A549 (cell line): ENCODE measurements around the gene GPX6. TPM values are rescaled to one million over a fixed set of nuclear protein-coding genes. Genes with fewer than 3 reads are reported as not detected.
"Not testable (repeated sequence)": the region's sequence is repeated elsewhere in the genome, so short reads cannot be mapped to it uniquely, and the experiment has no call there.

Experiments used
- ATAC-seq, 2 experiments: fragments of 200-7000 bp in 1 of 2; fragments of >200 bp in 1 of 2; cut with Nextera tagmentation in 1 of 2; cut with Tn5 transposase in 1 of 2; 3 replicates each; pipeline versions ENCODE4 v1.8.0 to v1.9.1; 2018 to 2020; ENCODE audit warnings: mild to moderate bottlenecking in 1 of 2, moderate library complexity in 1 of 2
- CTCF ChIA-PET: fragments of 300-600 bp; sonication (Branson Sonifier 250); formaldehyde crosslinking; extraction: SDS; loops from one replicate; lab custom pipeline; 2021; ENCODE audit warnings: antibody characterized with exemption, inconsistent platforms; lab: Yijun Ruan, JAX
- POLR2A ChIA-PET: fragments of 350-600 bp; formaldehyde crosslinking; extraction: SDS; loops from one replicate; lab custom pipeline; 2021; ENCODE audit warnings: antibody characterized with exemption, inconsistent platforms; lab: Yijun Ruan, JAX
- DNase-seq, 2 experiments: peaks; one replicate each; pipeline versions ENCODE4 v3.0.0 to v3.0.0-alpha.2; 2011 to 2016; ENCODE audit warnings: low read depth in 1 of 2, low spot score in 1 of 2
- FAIRE-seq: peaks from 2 replicates; lab custom pipeline; 2011; peaks lifted over from hg19 to GRCh38; lab: Jason Lieb, UNC
- H3K27ac ChIP-seq, 2 experiments: fragments of >200 bp; sonication (Bioruptor Twin); formaldehyde crosslinking; 3 replicates each; pipeline ENCODE4 v1.5.1; 2016 to 2017
- H3K4me1 ChIP-seq: fragments of >200 bp; sonication (Bioruptor Twin); formaldehyde crosslinking; 3 replicates; pipeline ENCODE4 v1.6.1; 2016
- H3K4me2 ChIP-seq: fragments of >200 bp; sonication (Bioruptor Twin); formaldehyde crosslinking; 3 replicates; pipeline ENCODE4 v1.6.1; 2016
- H3K4me3 ChIP-seq: fragments of >200 bp; sonication (Bioruptor Twin); formaldehyde crosslinking; 3 replicates; pipeline ENCODE4 v1.5.1; 2016
- H3K9me3 ChIP-seq: fragments of >200 bp; sonication (Bioruptor Twin); formaldehyde crosslinking; 3 replicates; pipeline ENCODE4 v1.6.1; 2016
- ATOH8 ChIP-seq: fragments of 250-450 bp; sonication (Bioruptor Pico); IDR thresholded peaks from 2 replicates; pipeline ENCODE4 v1.5.0; 2020; ENCODE audit warnings: low read depth, mild to moderate bottlenecking, moderate library complexity
- CBX2 ChIP-seq: fragments of 200-600 bp; sonication (generic); IDR thresholded peaks from 2 replicates; pipeline ENCODE4 v1.6.1; 2016; ENCODE audit warnings: low read depth, mild to moderate bottlenecking, borderline replicate concordance
- CBX8 ChIP-seq: fragments of 200-600 bp; sonication (generic); IDR thresholded peaks from 2 replicates; pipeline ENCODE4 v1.6.1; 2016
- CEBPB ChIP-seq, 2 experiments: fragments of >200 bp in 1 of 2; sonication (Bioruptor Twin) in 1 of 2; formaldehyde crosslinking in 1 of 2; IDR thresholded peaks; 2 replicates each; pipeline ENCODE4 v1.6.1; 2012 to 2016
- EHMT2 ChIP-seq: fragments of 200-600 bp; sonication (generic); IDR thresholded peaks from 2 replicates; pipeline ENCODE4 v1.6.1; 2016; ENCODE audit warnings: antibody characterized with exemption, low read depth, mild to moderate bottlenecking, moderate library complexity
- FOSB ChIP-seq: fragments of 250-450 bp; sonication (Bioruptor Pico); IDR thresholded peaks from 2 replicates; pipeline ENCODE4 v1.5.0; 2020; ENCODE audit warnings: mild to moderate bottlenecking, moderate library complexity
- FOSL2 ChIP-seq, 2 experiments: fragments of 450-650 bp in 1 of 2; fragments of >200 bp in 1 of 2; sonication (Bioruptor Twin) in 1 of 2; formaldehyde crosslinking; IDR thresholded peaks; 2 replicates each; pipeline versions ENCODE4 v1.5.0 to v1.6.1; 2016 to 2020; ENCODE audit warnings: mild to moderate bottlenecking in 1 of 2, moderate library complexity in 1 of 2
- FOXS1 ChIP-seq: fragments of 250-450 bp; sonication (Bioruptor Pico); IDR thresholded peaks from 2 replicates; pipeline ENCODE4 v1.5.0; 2020; ENCODE audit warnings: mild to moderate bottlenecking, moderate library complexity
- HES2 ChIP-seq: fragments of >200 bp; sonication (Bioruptor Twin); formaldehyde crosslinking; IDR thresholded peaks from 2 replicates; pipeline ENCODE4 v1.6.1; 2016
- HEYL ChIP-seq: fragments of 250-450 bp; sonication (Bioruptor Pico); IDR thresholded peaks from 2 replicates; pipeline ENCODE4 v1.8.0; 2021; ENCODE audit warnings: mild to moderate bottlenecking, moderate library complexity
- HOXB5 ChIP-seq: fragments of 250-450 bp; sonication (Bioruptor Pico); IDR thresholded peaks from 2 replicates; pipeline ENCODE4 v1.5.0; 2020; ENCODE audit warnings: mild to moderate bottlenecking, moderate library complexity
- JUNB ChIP-seq: fragments of >200 bp; sonication (Bioruptor Twin); formaldehyde crosslinking; IDR thresholded peaks from 2 replicates; pipeline ENCODE4 v1.6.1; 2016
- MAFK ChIP-seq: fragments of 450-650 bp; IDR thresholded peaks from 2 replicates; pipeline ENCODE4 v1.6.1; 2014; ENCODE audit not compliant: partially characterized antibody
- MYC ChIP-seq: IDR thresholded peaks from 2 replicates; pipeline ENCODE4 v1.6.1; 2012; ENCODE audit warnings: mild to moderate bottlenecking, inconsistent platforms, low read length, improper control_type of control experiment, borderline replicate concordance
- NR3C1 ChIP-seq: fragments of >200 bp; sonication (Bioruptor Twin); formaldehyde crosslinking; IDR thresholded peaks from 3 replicates; pipeline ENCODE4 v1.6.1; 2017
- POLR2A ChIP-seq: IDR thresholded peaks from 2 replicates; pipeline ENCODE4 v1.6.1; 2012; ENCODE audit warnings: mild to moderate bottlenecking, low read length
- POLR2AphosphoS2 ChIP-seq: conservative IDR thresholded peaks from 2 replicates; pipeline ENCODE4 v1.6.1; 2012; ENCODE audit warnings: low read length, improper control_type of control experiment, inconsistent platforms
- RARB ChIP-seq: fragments of 250-450 bp; sonication (Bioruptor Pico); IDR thresholded peaks from 2 replicates; pipeline ENCODE4 v1.8.0; 2021; ENCODE audit warnings: mild to moderate bottlenecking, moderate library complexity
- REST ChIP-seq: fragments of 200-600 bp; sonication (generic); IDR thresholded peaks from 2 replicates; pipeline ENCODE4 v1.6.1; 2016; ENCODE audit warnings: antibody characterized with exemption, mild to moderate bottlenecking, moderate library complexity
- RNF2 ChIP-seq: fragments of 200-600 bp; sonication (generic); IDR thresholded peaks from 2 replicates; pipeline ENCODE4 v1.6.1; 2016; ENCODE audit warnings: low read depth, mild to moderate bottlenecking, antibody characterized with exemption, moderate library complexity, borderline replicate concordance
- SMC3 ChIP-seq: fragments of >200 bp; sonication (Bioruptor Twin); formaldehyde crosslinking; IDR thresholded peaks from 3 replicates; pipeline ENCODE4 v1.6.1; 2018; ENCODE audit warnings: inconsistent platforms
- TFCP2L1 ChIP-seq: fragments of 250-450 bp; sonication (Bioruptor Pico); IDR thresholded peaks from 2 replicates; pipeline ENCODE4 v1.5.0; 2021; ENCODE audit warnings: mild to moderate bottlenecking
- TP53 ChIP-seq: fragments of 250-450 bp; sonication (Bioruptor Pico); IDR thresholded peaks from 2 replicates; pipeline ENCODE4 v1.5.0; 2021; ENCODE audit warnings: mild to moderate bottlenecking, moderate library complexity
- ZFP36 ChIP-seq: fragments of 450-650 bp; IDR thresholded peaks from 2 replicates; pipeline ENCODE4 v1.6.1; 2014; ENCODE audit warnings: borderline replicate concordance; ENCODE audit not compliant: partially characterized antibody
- WGBS: methylation state at CpG from one replicate; pipeline ENCODE4 v1.1.6; 2017; ENCODE audit errors: missing lambda C conversion rate; 5-methylcytosine and 5-hydroxymethylcytosine counted together
- polyA plus RNA-seq, 4 experiments: library from polyadenylated mRNA; depleted of rRNA in 3 of 4; stranded (reverse); fragments of >200 nt; fragmentation: RNase III in 1 of 4; extraction: RNeasy Plus Mini Kit Qiagen cat#74134 plus additional on column Dnase treatment in 1 of 4; gene quantifications; 2 replicates in 3 of 4; 3 replicates in 1 of 4; pipeline ENCODE4 v1.2.3, GENCODE V29; 2011 to 2017
- TF ChIP-seq, protein P1 (sequence below): fragments of >200 bp; sonication (Bioruptor Twin); formaldehyde crosslinking; IDR thresholded peaks from 3 replicates; pipeline ENCODE4 v1.5.1; 2016

GPX6 gene
- polyA plus RNA-seq, 2 of the 4 experiments (the other 2 are of a cell fraction): not detected

- TF ChIP-seq HOXB5 (CRISPR knock-in tag) (no peak), ZFP36 (no peak), SMC3 (no peak)
Observed at GRCh38 chr6:28553384-28553985, 37.9 kb upstream of the GPX6 start (continued).

DNA sequence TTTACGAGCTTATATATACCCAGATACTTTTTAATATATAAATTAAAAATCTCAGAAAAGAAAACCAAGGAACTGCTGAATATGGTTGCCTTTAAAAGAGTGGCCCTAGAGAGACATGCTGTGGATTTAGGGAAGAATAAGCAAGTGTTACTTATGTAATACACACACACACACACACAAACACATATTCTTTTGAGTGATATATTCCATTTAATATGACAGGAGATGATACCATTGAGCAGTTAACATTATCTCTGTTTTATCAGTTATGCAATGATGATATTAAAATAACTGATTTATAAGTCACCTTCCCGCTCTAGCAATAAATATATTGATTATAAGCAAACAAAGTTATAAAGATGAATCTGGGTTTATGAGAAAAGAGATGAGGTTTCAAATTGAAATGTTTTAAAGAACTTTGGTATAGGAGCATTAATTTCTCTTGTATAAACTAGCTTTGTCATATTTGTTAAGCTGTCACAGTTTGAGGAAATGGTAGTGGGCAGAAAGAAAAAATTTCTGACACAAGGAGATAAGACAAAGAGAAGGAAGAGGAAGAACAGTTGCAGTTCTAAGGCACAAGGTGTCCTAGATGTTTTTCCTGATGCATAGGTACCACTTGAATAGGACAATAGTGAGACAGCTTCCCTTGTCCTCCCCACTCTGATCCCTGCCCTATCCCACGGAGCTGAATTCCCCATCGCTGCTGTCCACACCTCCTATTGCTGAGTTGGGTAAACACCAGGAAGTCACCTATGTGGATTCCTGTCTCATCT is 36.5 kb upstream of the GPX6 start:
- no peak for ATAC-seq
- H3K27ac ChIP-seq: no peak overlapping the region
- TF ChIP-seq CEBPB (IDR thresholded peaks at IDR 0.05) (no peak), FOSL2 (IDR thresholded peaks at IDR 0.05) (no peak), FOSL2 (CRISPR knock-in tag; IDR thresholded peaks at IDR 0.05) (no peak), POLR2A (no peak), ZFP36 (no peak), JUNB (no peak), TP53 (CRISPR knock-in tag) (no peak), HEYL (no peak)
- DNase-seq: no peak
- ChIA-PET CTCF (interaction anchor here (1.6 kb wide), 1 partner anchor 9 kb away, joined by 4 read pairs; no protein-coding TSS in a partner anchor), POLR2A (interaction anchor here (0.7 kb wide), 1 partner anchor 35 kb away, joined by 3 read pairs; a partner anchor contains a TSS)
- no peaks in the 10 kb centered on the region for H3K9me3 ChIP-seq
- no peaks in the 10 kb centered on the region for H3K4me1 ChIP-seq
- WGBS: 19% methylated on average over 4 of the region's 4 CpGs
- no peak for FAIRE-seq
- H3K4me2 ChIP-seq: no peak overlapping the region
- H3K4me3 ChIP-seq: no peak overlapping the region

GRCh38 chr6:28547003-28547402 is 31.4 kb upstream of the GPX6 start:
- H3K9me3 ChIP-seq, DNase-seq, H3K4me3 ChIP-seq, H3K27ac ChIP-seq, H3K4me1 ChIP-seq, POLR2A ChIA-PET, CTCF ChIA-PET, H3K4me2 ChIP-seq, FAIRE-seq, ATAC-seq: not testable (repeated sequence)
- 44% methylated on average over 3 of the region's 3 CpGs for WGBS

DNA sequence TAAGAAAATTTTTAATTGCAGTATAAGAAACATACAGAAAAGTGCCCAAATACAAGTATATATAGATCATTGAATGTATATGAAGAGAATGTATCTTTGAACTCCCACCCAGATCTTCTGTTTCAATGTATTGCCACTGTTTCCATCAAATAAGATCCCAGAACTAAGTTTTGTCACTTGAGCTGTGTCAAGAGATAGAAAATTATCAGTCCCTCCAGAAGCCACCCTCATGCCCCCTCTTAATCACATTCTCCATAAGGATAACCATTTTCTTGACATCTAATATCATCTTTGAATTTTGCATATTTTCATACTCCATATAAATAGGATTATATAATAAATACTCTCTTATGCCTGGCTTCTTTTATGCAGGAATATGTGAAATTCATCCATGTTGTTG is 30.4 kb upstream of the GPX6 start:
- ChIA-PET CTCF (interaction anchor here (1.0 kb wide), 1 partner anchor 9 kb away, joined by 3 read pairs; no protein-coding TSS in a partner anchor), POLR2A (no interaction called here)
- H3K9me3 ChIP-seq: no peaks in the 10 kb centered on the region
- no peak for ATAC-seq
- H3K4me2 ChIP-seq: no peak overlapping the region
- DNase-seq: no peak
- FAIRE-seq: no peak
- H3K4me1 ChIP-seq: peaks cover 5% of the 10 kb centered on the region; the same call in 1 of the 3 replicates
- H3K4me3 ChIP-seq: no peak overlapping the region
- no peak overlapping the region for H3K27ac ChIP-seq
- TF ChIP-seq TFCP2L1 (CRISPR knock-in tag) (no peak), CBX8 (no peak), ATOH8 (CRISPR knock-in tag) (no peak), FOXS1 (CRISPR knock-in tag) (no peak), MYC (no peak), RARB (CRISPR knock-in tag) (no peak), POLR2AphosphoS2 (no peak), RNF2 (no peak), NR3C1 (no peak), CBX2 (no peak), REST (no peak), FOSL2 (IDR thresholded peaks at IDR 0.05) (no peak), FOSL2 (CRISPR knock-in tag; IDR thresholded peaks at IDR 0.05) (no peak), EHMT2 (no peak), MAFK (no peak), FOSB (CRISPR knock-in tag) (no peak), HES2 (no peak), JUNB (no peak)
- TF ChIP-seq, protein P1, sequence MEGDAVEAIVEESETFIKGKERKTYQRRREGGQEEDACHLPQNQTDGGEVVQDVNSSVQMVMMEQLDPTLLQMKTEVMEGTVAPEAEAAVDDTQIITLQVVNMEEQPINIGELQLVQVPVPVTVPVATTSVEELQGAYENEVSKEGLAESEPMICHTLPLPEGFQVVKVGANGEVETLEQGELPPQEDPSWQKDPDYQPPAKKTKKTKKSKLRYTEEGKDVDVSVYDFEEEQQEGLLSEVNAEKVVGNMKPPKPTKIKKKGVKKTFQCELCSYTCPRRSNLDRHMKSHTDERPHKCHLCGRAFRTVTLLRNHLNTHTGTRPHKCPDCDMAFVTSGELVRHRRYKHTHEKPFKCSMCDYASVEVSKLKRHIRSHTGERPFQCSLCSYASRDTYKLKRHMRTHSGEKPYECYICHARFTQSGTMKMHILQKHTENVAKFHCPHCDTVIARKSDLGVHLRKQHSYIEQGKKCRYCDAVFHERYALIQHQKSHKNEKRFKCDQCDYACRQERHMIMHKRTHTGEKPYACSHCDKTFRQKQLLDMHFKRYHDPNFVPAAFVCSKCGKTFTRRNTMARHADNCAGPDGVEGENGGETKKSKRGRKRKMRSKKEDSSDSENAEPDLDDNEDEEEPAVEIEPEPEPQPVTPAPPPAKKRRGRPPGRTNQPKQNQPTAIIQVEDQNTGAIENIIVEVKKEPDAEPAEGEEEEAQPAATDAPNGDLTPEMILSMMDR: no peak
